GM18502 (cell line): ENCODE results near the gene COL16A1.

Experiments
- ATAC-seq: cut with Tn5 transposase; IDR thresholded peaks from one replicate; pipeline ENCODE4 v1.9.1; 2021; ENCODE audit warnings: mild to moderate bottlenecking; ENCODE audit not compliant: unreplicated experiment, poor library complexity

The COL16A1 gene

DNA sequence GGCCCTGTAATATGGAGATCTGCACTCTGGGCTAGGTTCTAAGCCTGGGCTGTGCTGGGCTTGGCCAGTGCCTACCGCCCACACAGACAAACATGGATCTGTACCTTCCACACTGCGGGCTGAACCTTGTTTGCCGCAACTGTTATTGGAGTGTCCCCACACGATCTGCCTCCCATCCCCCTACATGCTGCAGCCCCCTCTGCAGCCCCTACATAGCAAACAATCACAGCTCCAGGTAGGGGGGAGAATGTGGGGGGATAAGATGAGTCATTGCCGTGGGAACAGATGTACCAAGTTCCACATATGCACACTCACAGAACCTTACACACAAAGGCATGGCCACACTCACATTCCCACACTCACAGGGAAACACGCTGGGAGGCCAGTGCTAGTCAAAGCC, 88.4 kb downstream of the COL16A1 start:
- no peak for ATAC-seq

DNA sequence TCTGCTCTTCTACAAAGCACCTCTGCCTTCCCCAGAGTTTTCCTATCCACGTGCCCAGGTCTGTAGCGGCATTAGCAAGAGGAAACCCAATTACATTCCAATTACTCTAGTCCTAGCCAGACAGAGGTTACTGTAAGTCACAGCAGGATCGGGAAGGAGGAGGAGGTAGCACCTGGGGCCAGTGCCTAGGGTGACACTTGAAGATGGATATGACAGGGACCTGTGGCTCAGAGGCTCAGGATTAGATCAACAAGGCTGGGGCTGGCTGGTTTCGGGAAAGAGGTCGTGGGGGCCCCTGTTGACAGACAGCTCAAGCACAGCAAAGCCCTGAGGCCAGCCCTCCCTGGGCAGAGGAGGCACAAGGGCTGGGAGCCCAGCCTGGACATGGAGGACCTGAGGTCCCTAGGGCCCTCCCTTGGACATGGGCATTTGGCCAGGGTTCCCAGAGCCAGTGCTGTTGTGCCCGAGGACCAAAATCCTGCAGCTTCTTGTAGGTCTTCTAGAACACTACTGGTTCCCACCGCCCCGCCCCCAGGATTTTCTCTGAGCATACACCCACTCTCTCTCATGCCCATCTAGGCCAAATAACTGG, 89.3 kb downstream of the COL16A1 start:
- no peak for ATAC-seq

DNA sequence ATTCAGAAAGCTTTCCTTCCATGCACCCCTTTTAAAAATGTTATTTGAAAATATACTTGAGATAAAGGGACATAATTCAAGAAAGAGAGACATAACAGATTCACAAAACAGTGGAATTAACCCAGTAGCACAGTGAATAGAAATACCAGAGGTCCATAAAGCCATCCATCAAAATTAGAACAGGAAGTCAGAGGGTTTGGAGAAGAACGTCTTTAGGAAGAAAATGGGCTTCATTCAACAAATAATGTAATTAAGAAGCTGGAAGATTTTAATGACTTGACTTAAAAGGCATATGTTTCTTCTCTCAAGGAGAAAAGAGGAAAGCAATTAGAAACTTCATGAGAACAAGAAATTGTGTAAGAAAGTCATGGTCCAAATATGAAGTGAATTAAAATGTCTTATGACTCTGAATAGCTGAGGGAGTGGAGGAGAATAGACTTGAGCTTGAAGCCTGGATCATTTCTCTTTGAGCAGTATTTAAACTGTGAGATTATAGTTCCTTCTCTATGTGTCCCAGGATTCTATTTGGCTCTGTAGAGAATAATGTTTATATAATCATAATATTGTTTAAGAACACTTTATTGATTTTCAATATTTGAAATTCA, 94.2 kb downstream of the COL16A1 start:
- no peak for ATAC-seq

DNA sequence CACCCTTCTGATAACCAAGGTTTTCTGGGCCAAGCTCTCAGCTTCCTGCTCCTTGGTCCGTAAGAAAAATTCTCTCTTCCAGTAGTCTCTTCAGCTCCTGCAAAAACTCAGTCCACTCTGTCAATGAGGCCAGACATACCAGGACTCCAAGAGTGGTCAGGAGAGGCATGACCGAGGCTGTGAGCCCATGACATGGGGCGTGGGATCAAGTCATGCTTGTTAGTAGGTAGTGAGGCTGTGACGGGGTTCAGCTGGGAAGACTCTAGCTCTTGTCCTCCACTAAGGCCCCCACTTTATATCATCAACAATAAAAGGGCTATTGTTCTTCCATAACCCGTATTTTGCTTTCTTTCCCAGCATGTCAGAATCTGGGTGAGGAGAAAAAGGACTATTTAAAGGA, 96.5 kb downstream of the COL16A1 start:
- ATAC-seq: no peak

DNA sequence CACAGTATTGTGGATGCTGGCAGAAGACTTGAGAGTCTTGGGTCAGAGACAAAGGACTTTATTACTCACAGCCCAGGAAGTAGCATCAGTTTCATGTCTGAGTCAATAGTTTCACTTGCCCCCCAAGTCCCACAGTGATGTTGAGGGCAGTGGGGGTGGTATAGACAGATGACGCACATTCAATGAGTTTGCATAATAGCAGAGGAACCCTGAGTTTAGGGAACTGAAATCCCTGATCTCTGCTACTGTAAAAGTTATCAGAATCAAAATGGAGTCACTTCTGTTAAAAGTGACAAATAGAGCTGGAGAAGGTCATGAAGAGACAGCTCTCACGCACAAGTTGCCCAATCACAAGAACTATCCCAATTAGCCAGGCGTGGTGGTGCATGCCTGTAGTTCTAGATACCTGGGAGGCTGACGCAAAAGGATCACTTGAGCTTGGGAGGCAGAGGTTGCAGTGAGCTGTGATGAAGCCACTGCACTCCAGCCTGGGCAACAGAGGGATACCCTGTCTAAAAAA, 97.8 kb downstream of the COL16A1 start:
- ATAC-seq: peak; percentile 96
